Liver (tissue), 9 donors: ENCODE results near the gene TTC33. TPM values are rescaled to one million over a fixed set of nuclear protein-coding genes. Genes with fewer than 3 reads are reported as not detected.

Experiments
- DNase-seq: peaks from one replicate; pipeline ENCODE4 v3.0.0-alpha.2; 2017; ENCODE audit warnings: low spot score
- H3K27ac ChIP-seq, 2 donors: one replicate each; pipeline ENCODE4 v1.7.0; 2013; ENCODE audit warnings: inconsistent platforms in 2 of 2, low read length in 2 of 2, control low read depth in 1 of 2, low read depth in 1 of 2, mild to moderate bottlenecking in 1 of 2
- H3K27me3 ChIP-seq, 4 donors: one replicate each; pipeline versions ENCODE4 v1.6.1 to v1.7.0; 2013; ENCODE audit warnings: low read length in 3 of 4, inconsistent platforms in 1 of 4, mild to moderate bottlenecking in 1 of 4, moderate library complexity in 1 of 4; ENCODE audit not compliant: control insufficient read depth in 4 of 4, insufficient read depth in 4 of 4
- H3K36me3 ChIP-seq, 4 donors: one replicate each; pipeline versions ENCODE4 v1.6.1 to v1.7.0; 2013; ENCODE audit warnings: low read length in 3 of 4, mild to moderate bottlenecking in 3 of 4, low read depth in 1 of 4, moderate library complexity in 1 of 4; ENCODE audit not compliant: control insufficient read depth in 4 of 4, insufficient read depth in 3 of 4
- H3K4me1 ChIP-seq, 4 donors: one replicate each; pipeline versions ENCODE4 v1.6.1 to v1.7.0; 2013; ENCODE audit warnings: low read length in 3 of 4, mild to moderate bottlenecking in 3 of 4, moderate library complexity in 1 of 4; ENCODE audit not compliant: control insufficient read depth in 4 of 4, insufficient read depth in 4 of 4
- H3K4me3 ChIP-seq, 3 donors: one replicate each; pipeline versions ENCODE4 v1.6.1 to v1.7.0; 2013; ENCODE audit warnings: low read length in 3 of 3, control low read depth in 1 of 3, low read depth in 1 of 3, mild to moderate bottlenecking in 1 of 3
- H3K9ac ChIP-seq, 2 donors: one replicate each; pipeline ENCODE4 v1.7.0; 2013; ENCODE audit warnings: low read length in 2 of 2, mild to moderate bottlenecking in 2 of 2, moderate library complexity in 2 of 2, control low read depth in 1 of 2, low read depth in 1 of 2
- H3K9me3 ChIP-seq, 4 donors: one replicate each; pipeline versions ENCODE4 v1.6.1 to v1.7.0; 2013; ENCODE audit warnings: low read length in 3 of 4; ENCODE audit not compliant: control insufficient read depth in 4 of 4
- ATF3 ChIP-seq: IDR thresholded peaks from 2 replicates; pipeline ENCODE4 v1.6.1; 2016; ENCODE audit warnings: antibody characterized with exemption
- CTCF ChIP-seq: fragments of 150-350 bp; IDR thresholded peaks from 2 replicates; pipeline ENCODE4 v1.5.1; 2017; ENCODE audit warnings: improper control_type of control experiment, low read depth, low read length; ENCODE audit not compliant: missing input control
- FOXA1 ChIP-seq: IDR thresholded peaks from 2 replicates; pipeline ENCODE4 v1.6.1; 2016; ENCODE audit warnings: antibody characterized with exemption
- GABPA ChIP-seq, 2 donors: IDR thresholded peaks in 1 of 2; conservative IDR thresholded peaks in 1 of 2; 2 replicates each; pipeline ENCODE4 v1.6.1; 2016; ENCODE audit warnings: antibody characterized with exemption in 2 of 2, mild to moderate bottlenecking in 1 of 2, moderate library complexity in 1 of 2
- HNF4A ChIP-seq, 2 donors: conservative IDR thresholded peaks; 2 replicates each; pipeline ENCODE4 v1.6.1; 2016; ENCODE audit warnings: antibody characterized with exemption in 2 of 2, mild to moderate bottlenecking in 2 of 2
- JUND ChIP-seq, 2 donors: IDR thresholded peaks; 2 replicates each; pipeline ENCODE4 v1.6.1; 2016; ENCODE audit warnings: antibody characterized with exemption in 2 of 2
- MAX ChIP-seq: IDR thresholded peaks from 2 replicates; pipeline ENCODE4 v1.6.1; 2016; ENCODE audit warnings: antibody characterized with exemption
- NR2F2 ChIP-seq: IDR thresholded peaks from 2 replicates; pipeline ENCODE4 v1.6.1; 2016; ENCODE audit warnings: antibody characterized with exemption
- RAD21 ChIP-seq, 2 donors: IDR thresholded peaks; 2 replicates each; pipeline ENCODE4 v1.6.1; 2016; ENCODE audit warnings: antibody characterized with exemption in 2 of 2, mild to moderate bottlenecking in 2 of 2
- REST ChIP-seq: IDR thresholded peaks from 2 replicates; pipeline ENCODE4 v1.6.1; 2016; ENCODE audit warnings: antibody characterized with exemption, mild to moderate bottlenecking
- SP1 ChIP-seq: IDR thresholded peaks from 2 replicates; pipeline ENCODE4 v1.6.1; 2018; ENCODE audit warnings: antibody characterized with exemption, mild to moderate bottlenecking
- TAF1 ChIP-seq: conservative IDR thresholded peaks from 2 replicates; pipeline ENCODE4 v1.6.1; 2016; ENCODE audit warnings: antibody characterized with exemption, mild to moderate bottlenecking
- YY1 ChIP-seq: IDR thresholded peaks from 2 replicates; pipeline ENCODE4 v1.6.1; 2016; ENCODE audit warnings: antibody characterized with exemption, mild to moderate bottlenecking
- ZBTB33 ChIP-seq: IDR thresholded peaks from 2 replicates; pipeline ENCODE4 v1.6.1; 2016; ENCODE audit warnings: antibody characterized with exemption
- WGBS: extraction: QIAGEN DNeasy Blood & Tissue Kit; methylation state at CpG from one replicate; pipeline ENCODE4 v1.1.7; 2013; 5-methylcytosine and 5-hydroxymethylcytosine counted together
- polyA plus RNA-seq, 2 donors: library from polyadenylated mRNA; stranded (reverse) in 1 of 2; unstranded in 1 of 2; fragments of 200-250 nt in 1 of 2; fragments of >200 nt in 1 of 2; fragmentation: Nextera tagmentation in 1 of 2; extraction: Ambion mirVana in 1 of 2; gene quantifications; one replicate each; pipeline versions ENCODE4 v1.2.1 to v1.2.3, GENCODE V29; 2013 to 2015
- total RNA-seq, 2 donors: library from RNA; depleted of rRNA; stranded (reverse); fragments of >200 nt; gene quantifications; one replicate each; pipeline ENCODE4 v1.2.3, GENCODE V29; 2014
- donor health status: healthy.
- donor health status: healthy.
- donor health status: healthy.
- donor health status: healthy.
- donor health status: healthy.

TTC33 gene
- total and polyA plus RNA-seq, 4 donors: 4.3 to 12.0 (median 7.6) TPM

GRCh38 chr5:40570408-40571129, 185.2 kb downstream of the TTC33 start:
- TF ChIP-seq YY1 (no peak), TAF1 (no peak)
- Histone ChIP-seq H3K4me1 (no peaks in the 10 kb centered on the region), H3K27ac (no peak overlapping the region), H3K27me3 (no peaks in the 10 kb centered on the region), H3K4me3 (no peak overlapping the region), H3K9ac (no peak overlapping the region), H3K36me3 (no peaks in the 10 kb centered on the region), H3K9me3 (no peaks in the 10 kb centered on the region)
- no peak for DNase-seq
- 94% methylated on average over 2 of the region's 2 CpGs for WGBS

GRCh38 chr5:40569546-40570270, 186.1 kb downstream of the TTC33 start:
- DNase-seq: no peak
- H3K27ac ChIP-seq: no peak overlapping the region

GRCh38 chr5:40568548-40568947, 187.2 kb downstream of the TTC33 start:
- Histone ChIP-seq H3K36me3 (no peaks in the 10 kb centered on the region), H3K27ac (no peak overlapping the region)
- 74% methylated on average over 1 of the region's 1 CpG for WGBS

More at GRCh38 chr5:40569546-40570270, 186.1 kb downstream of the TTC33 start:
- Histone ChIP-seq H3K9ac (no peak overlapping the region), H3K9me3 (no peaks in the 10 kb centered on the region), H3K27me3 (no peaks in the 10 kb centered on the region), H3K4me1 (no peaks in the 10 kb centered on the region), H3K36me3 (no peaks in the 10 kb centered on the region), H3K4me3 (no peak overlapping the region)
- WGBS: 48% methylated on average over 3 of the region's 3 CpGs
- TF ChIP-seq SP1: no peak
- TF ChIP-seq MAX: no peak
- no peak for TF ChIP-seq JUND (IDR thresholded peaks at IDR 0.05)
- TF ChIP-seq FOXA1: no peak
- TF ChIP-seq ATF3: no peak
- no peak for TF ChIP-seq HNF4A (conservative IDR thresholded peaks at IDR 0.05)
- TF ChIP-seq RAD21 (IDR thresholded peaks at IDR 0.05): no peak

More at GRCh38 chr5:40568548-40568947, 187.2 kb downstream of the TTC33 start:
- H3K9me3 ChIP-seq: no peaks in the 10 kb centered on the region
- no peak for DNase-seq
- no peaks in the 10 kb centered on the region for H3K27me3 ChIP-seq
- no peak for TF ChIP-seq CTCF
- TF ChIP-seq YY1: no peak
- no peak for TF ChIP-seq FOXA1
- TF ChIP-seq ATF3: no peak
- TF ChIP-seq NR2F2: no peak
- no peak for TF ChIP-seq MAX
- no peak for TF ChIP-seq GABPA (IDR thresholded peaks at IDR 0.05 in 1 of 2, conservative IDR thresholded peaks at IDR 0.05 in 1 of 2)
- TF ChIP-seq SP1: no peak
- no peak for TF ChIP-seq HNF4A (conservative IDR thresholded peaks at IDR 0.05)
- TF ChIP-seq JUND (IDR thresholded peaks at IDR 0.05): no peak
- no peak for TF ChIP-seq REST
- TF ChIP-seq ZBTB33: no peak
- no peak for TF ChIP-seq RAD21 (IDR thresholded peaks at IDR 0.05)
- no peak for TF ChIP-seq TAF1
- H3K9ac ChIP-seq: no peak overlapping the region
- H3K4me3 ChIP-seq: no peak overlapping the region
- H3K4me1 ChIP-seq: no peaks in the 10 kb centered on the region
